IPS-18c (cell line): ENCODE data around the gene SSBP3.
A peak's percentile ranks its signal among the peaks of the same experiment; 100 is the strongest.
"Not testable (repeated sequence)": the region's sequence is repeated elsewhere in the genome, so short reads cannot be mapped to it uniquely, and the experiment has no call there.

Experiments used
- H3K4me3 ChIP-seq: 2 replicates; pipeline ENCODE4 v1.7.0; 2013; ENCODE audit warnings: low read depth, mild to moderate bottlenecking, low read length, moderate library complexity; ENCODE audit not compliant: insufficient read depth
- H3K9me3 ChIP-seq: one replicate; pipeline ENCODE4 v1.6.1; 2013; ENCODE audit warnings: mild to moderate bottlenecking, low read length, moderate library complexity; ENCODE audit not compliant: control insufficient read depth, insufficient read depth

SSBP3 gene

DNA sequence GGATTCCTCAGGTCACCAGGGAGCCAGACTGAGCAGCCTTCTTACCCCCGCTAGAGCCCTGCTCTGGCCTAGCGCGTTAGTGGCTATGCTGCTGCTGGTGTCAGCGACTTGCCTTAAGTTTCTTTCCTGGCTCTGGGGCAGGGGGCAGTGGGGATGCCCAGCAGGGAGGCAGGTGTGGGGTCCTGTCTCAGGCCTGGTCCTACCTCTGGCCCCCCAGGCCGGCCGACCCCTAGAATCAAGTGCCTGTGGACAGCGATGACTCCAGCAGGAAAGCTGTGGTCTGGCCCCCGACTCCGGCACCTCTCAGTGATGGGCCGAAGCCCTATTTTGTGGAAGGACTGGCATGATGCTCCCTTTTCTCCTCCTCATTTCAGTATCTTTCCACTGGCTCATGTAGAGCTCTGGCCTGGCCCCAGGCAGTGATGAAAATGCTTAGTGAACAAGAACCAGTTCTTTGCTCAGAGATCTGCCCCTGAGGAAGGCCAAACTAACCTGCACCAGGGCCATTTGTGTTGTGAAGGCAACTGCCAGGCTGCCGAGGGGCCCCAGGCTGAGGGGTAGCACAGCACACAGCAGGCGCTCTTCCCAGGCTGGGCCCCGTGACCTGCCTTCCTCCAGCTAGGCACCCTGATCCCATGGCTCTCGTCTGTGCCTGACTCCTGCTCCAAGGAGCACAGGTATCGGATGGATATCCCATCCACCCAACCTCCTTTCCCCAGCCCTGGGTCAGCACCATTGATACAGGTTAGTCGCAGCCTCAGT lies 182.6 kb downstream of the SSBP3 start:
- H3K4me3 ChIP-seq: no peak overlapping the region
- no peaks in the 10 kb centered on the region for H3K9me3 ChIP-seq

GRCh38 chr1:54222711-54223110 lies 183.5 kb downstream of the SSBP3 start:
- H3K4me3 ChIP-seq: no peak overlapping the region
- H3K9me3 ChIP-seq: no peaks in the 10 kb centered on the region

DNA sequence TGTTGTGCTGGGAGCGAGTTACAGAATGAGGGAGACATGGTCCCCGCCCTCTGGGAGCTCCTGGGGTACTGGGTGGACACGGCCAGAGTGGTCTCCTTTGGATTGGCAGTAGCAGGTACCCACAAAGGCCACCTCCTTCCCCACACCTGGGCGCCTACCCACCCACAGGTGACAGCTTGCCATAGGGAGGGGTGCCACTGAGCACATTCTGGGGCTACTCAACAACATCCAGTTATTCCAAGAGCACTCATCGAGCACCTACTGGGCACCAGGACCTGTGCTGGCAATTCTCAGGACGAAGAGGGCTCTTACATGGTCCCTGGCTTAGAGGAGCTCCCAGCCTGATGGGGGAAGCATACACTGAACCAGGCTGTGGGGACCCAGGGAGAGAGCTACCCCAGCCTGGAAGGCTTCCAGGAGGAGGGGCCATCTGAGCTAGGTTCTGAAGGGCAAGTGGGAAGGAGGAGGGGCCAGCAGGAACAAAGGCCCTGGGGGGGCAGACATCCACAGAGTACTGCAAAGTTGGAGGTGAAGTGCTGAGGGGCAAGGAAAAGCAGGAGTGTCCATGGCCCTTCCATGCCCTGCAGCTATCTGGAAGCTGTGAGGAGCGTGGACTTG lies 184.2 kb downstream of the SSBP3 start:
- no peak overlapping the region for H3K4me3 ChIP-seq
- H3K9me3 ChIP-seq: no peaks in the 10 kb centered on the region

DNA sequence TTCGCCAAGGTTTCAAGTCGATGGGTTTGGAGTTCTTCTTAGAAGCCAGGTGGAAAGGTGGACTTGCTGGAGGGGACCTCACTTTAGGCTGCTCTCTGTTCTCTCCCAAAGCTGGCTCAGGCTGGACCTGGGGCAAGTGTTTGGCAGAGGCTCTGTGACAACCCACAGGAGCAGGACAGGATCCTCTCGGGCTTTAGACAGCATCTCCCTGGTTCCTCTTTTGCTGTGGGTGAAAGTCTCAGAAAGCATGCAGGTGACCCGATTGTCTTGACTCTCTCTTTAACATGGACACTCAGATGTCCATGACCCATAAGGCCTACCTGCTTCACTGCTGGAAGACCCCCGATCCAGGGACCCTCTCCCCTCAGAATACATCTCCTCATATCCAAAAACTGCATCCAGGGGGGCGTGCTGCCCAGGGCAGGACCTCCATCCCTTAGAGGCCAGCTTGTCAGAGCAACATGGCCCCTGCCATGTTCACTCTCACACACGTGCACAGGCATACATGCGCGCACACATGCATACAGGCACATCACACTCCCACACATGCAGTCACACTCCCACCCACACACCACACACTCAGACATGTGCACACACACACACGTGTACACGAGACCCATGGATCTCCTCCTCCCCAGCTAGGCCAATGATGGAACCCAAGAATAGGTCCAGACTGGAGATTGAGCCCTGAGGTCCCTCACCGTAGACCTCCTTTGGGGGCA lies 184.9 kb downstream of the SSBP3 start:
- H3K4me3 ChIP-seq: no peak overlapping the region
- H3K9me3 ChIP-seq: no peaks in the 10 kb centered on the region

DNA sequence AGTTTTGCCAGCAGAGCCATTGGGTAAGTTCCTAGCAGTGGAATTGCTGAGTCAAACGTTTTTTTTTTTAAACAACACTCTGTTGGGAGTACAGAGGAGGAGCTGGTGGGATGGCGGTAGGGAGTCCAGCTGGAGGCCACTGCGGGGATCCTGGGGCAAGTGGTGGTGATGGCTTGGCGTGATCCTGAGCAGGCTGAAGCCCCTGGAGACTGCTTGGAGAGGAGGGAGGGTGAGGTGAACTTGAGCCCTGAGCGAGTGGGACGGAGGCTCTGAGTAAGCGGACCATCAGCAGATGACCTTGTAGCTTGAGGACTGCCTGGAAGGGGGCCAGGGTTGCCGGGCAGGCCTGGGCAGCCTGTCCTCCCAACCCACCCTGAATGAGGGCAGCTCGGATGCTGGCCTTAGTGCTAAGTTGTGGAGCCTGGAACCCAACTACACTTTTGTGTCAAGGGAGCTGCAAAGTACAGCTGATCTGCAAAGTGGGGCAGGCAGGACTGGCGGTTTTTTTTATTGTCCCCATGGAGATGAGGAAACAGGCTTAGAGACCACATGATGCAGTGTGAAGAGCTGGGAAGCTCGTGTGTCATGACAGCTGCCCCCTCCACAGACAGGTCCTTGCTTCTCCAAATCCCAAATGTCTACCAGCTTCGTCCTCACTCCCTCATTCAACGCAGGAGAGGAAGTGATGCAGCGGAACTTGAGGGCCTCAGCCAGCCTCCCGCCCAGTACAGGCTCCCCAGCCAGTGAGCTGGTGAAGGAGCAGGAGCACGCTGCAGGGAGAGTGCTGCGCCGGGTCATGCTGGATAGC lies 186.0 kb downstream of the SSBP3 start:
- Histone ChIP-seq H3K9me3 (no peaks in the 10 kb centered on the region), H3K4me3 (no peak overlapping the region)

GRCh38 chr1:54219688-54220003 lies 186.5 kb downstream of the SSBP3 start:
- H3K4me3 ChIP-seq: no peak overlapping the region
- H3K9me3 ChIP-seq: no peaks in the 10 kb centered on the region

GRCh38 chr1:54218883-54219687 lies 187.1 kb downstream of the SSBP3 start:
- no peak overlapping the region for H3K4me3 ChIP-seq
- no peaks in the 10 kb centered on the region for H3K9me3 ChIP-seq

- Histone ChIP-seq H3K9me3 (no peaks in the 10 kb centered on the region), H3K4me3 (no peak overlapping the region)
Measured at GRCh38 chr1:54215523-54215922, 190.7 kb downstream of the SSBP3 start.

- H3K9me3 ChIP-seq: no peaks in the 10 kb centered on the region
Measured at GRCh38 chr1:54212872-54213271, 193.3 kb downstream of the SSBP3 start.

GRCh38 chr1:54207896-54208295 lies 198.3 kb downstream of the SSBP3 start:
- not testable (repeated sequence) for H3K9me3 ChIP-seq, H3K4me3 ChIP-seq

More at GRCh38 chr1:54212872-54213271, 193.3 kb downstream of the SSBP3 start:
- no peak overlapping the region for H3K4me3 ChIP-seq

DNA sequence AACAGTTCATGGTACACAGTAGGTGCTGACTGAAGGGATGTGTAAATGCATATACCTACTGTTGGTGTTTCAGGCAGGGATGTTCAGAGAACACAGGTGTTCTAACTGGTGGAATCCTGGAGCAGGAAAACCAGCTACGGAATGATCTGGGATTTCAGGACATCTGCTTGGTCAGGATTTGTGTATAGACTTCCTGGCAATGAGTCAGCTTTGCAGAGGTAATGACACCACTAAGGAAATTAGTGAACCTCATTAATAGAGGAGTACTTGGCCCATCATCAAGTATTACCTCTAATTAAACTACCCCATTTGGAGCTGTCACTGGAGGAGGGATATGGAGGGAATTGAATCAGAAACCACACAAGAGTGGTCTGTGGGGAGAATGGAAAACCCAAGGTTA lies 198.9 kb downstream of the SSBP3 start:
- Histone ChIP-seq H3K9me3 (no peaks in the 10 kb centered on the region), H3K4me3 (no peak overlapping the region)

- H3K9me3 ChIP-seq: no peaks in the 10 kb centered on the region
- H3K4me3 ChIP-seq: no peak overlapping the region
Measured at GRCh38 chr1:54204199-54204598, 202.0 kb downstream of the SSBP3 start.

GRCh38 chr1:54200519-54200997 lies 205.6 kb downstream of the SSBP3 start:
- Histone ChIP-seq H3K4me3 (peak overlapping the region; percentile 99), H3K9me3 (no peaks in the 10 kb centered on the region)

DNA sequence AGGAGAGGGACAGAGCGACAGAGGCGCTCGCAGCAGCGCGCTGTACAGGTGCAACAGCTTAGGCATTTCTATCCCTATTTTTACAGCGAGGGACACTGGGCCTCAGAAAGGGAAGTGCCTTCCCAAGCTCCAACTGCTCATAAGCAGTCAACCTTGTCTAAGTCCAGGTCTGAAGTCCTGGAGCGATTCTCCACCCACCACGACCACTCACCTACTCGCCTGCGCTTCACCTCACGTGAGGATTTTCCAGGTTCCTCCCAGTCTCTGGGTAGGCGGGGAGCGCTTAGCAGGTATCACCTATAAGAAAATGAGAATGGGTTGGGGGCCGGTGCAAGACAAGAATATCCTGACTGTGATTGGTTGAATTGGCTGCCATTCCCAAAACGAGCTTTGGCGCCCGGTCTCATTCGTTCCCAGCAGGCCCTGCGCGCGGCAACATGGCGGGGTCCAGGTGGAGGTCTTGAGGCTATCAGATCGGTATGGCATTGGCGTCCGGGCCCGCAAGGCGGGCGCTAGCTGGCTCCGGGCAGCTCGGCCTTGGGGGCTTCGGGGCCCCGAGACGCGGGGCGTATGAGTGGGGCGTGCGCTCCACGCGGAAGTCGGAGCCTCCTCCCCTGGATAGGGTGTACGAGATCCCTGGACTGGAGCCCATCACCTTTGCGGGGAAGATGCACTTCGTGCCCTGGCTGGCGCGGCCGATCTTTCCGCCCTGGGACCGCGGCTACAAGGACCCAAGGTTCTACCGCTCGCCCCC lies 206.3 kb downstream of the SSBP3 start, which contains the start of the genes CYB5RL and MRPL37:
TSS of gene CYB5RL (minus strand) at position 266 of the 754 bp plus-strand sequence. CDS start 4,414 bp downstream, outside the sequence.
TSS of gene MRPL37 (plus strand) at position 403 of the 754 bp plus-strand sequence. CDS start at position 480, 77 bp downstream.
- Histone ChIP-seq H3K4me3 (peak within 1 kb of the TSS; percentile 99), H3K9me3 (no peaks in the 10 kb centered on the region)

- peak overlapping the region; percentile 99 for H3K4me3 ChIP-seq
- H3K9me3 ChIP-seq: no peaks in the 10 kb centered on the region
Measured at GRCh38 chr1:54199151-54199764, 206.9 kb downstream of the SSBP3 start.
